ENCODE data around the gene CCDC177. TPM values are rescaled to one million over a fixed set of nuclear protein-coding genes. Genes with fewer than 3 reads are reported as not detected.

The CCDC177 gene
- total RNA-seq, 2 experiments from 2014 or later: not detected

- POLR2A ChIA-PET: no interaction called here
- Mint-ChIP-seq H3K4me3 (no peak overlapping the region), H3K27ac (no peak overlapping the region), H3K9me3 (no peaks in the 10 kb centered on the region), H3K27me3 (peaks cover 77% of the 10 kb centered on the region), H3K36me3 (no peaks in the 10 kb centered on the region), H3K4me1 (peaks cover 8% of the 10 kb centered on the region)
- no peak for DNase-seq
- no peak for ATAC-seq (ENCODE audit: low read depth)
These were observed 3.1 kb downstream of the CCDC177 start for GRCh38 chr14:69571449-69572029.

DNA sequence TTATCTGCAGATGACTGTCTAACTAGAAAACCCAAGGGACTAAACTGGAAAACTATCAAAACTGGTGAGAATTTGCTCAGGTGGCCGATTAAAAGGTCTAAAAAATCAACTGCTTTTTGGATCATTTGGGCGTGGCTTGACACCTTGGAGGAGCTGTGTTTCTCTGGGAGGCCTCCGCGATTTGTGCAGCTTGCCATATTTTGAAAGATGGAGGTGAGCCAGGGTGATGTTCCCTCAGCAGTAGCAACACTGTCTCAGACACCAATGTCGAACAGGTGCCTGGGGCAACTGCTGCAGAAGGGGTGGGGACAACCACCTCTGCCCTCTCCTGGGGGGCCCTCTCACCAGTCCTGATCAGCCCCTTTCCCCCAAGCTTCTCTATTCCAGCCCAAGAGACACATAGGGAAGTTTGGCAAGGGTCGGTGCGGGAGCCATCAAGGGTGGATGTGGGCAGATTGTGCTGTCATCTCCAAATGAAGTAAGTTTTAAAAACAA, 3.8 kb downstream of the CCDC177 start:
- Mint-ChIP-seq H3K36me3 (no peaks in the 10 kb centered on the region), H3K27ac (no peak overlapping the region), H3K27me3 (peaks cover 73% of the 10 kb centered on the region), H3K4me1 (peaks cover 8% of the 10 kb centered on the region), H3K4me3 (no peak overlapping the region), H3K9me3 (no peaks in the 10 kb centered on the region)
- ATAC-seq (ENCODE audit: low read depth): no peak
- POLR2A ChIA-PET: no interaction called here
- no peak for DNase-seq

GRCh38 chr14:69569859-69570258, 4.8 kb downstream of the CCDC177 start:
- ATAC-seq (ENCODE audit: low read depth) (no peak), DNase-seq (no peak)
- Mint-ChIP-seq H3K4me3 (no peak overlapping the region), H3K36me3 (no peaks in the 10 kb centered on the region), H3K27ac (no peak overlapping the region), H3K4me1 (peaks cover 8% of the 10 kb centered on the region), H3K9me3 (no peaks in the 10 kb centered on the region), H3K27me3 (peaks cover 64% of the 10 kb centered on the region)
- POLR2A ChIA-PET: no interaction called here

- Mint-ChIP-seq H3K27ac (no peak overlapping the region), H3K4me3 (no peak overlapping the region), H3K36me3 (no peaks in the 10 kb centered on the region), H3K9me3 (no peaks in the 10 kb centered on the region), H3K27me3 (peaks cover 69% of the 10 kb centered on the region), H3K4me1 (no peaks in the 10 kb centered on the region)
- DNase-seq (no peak), ATAC-seq (ENCODE audit: low read depth) (no peak)
- POLR2A ChIA-PET: no interaction called here
These were observed 7.1 kb downstream of the CCDC177 start for GRCh38 chr14:69567563-69567962.

GRCh38 chr14:69561893-69562292, 12.8 kb downstream of the CCDC177 start:
- H3K4me1 Mint-ChIP-seq: no peaks in the 10 kb centered on the region
- POLR2A ChIA-PET: no interaction called here
- no peak overlapping the region for H3K4me3 Mint-ChIP-seq
- no peaks in the 10 kb centered on the region for H3K36me3 Mint-ChIP-seq
- peaks cover 59% of the 10 kb centered on the region for H3K27me3 Mint-ChIP-seq
- H3K9me3 Mint-ChIP-seq: no peaks in the 10 kb centered on the region
- DNase-seq: no peak
- no peak overlapping the region for H3K27ac Mint-ChIP-seq
- no peak for ATAC-seq (ENCODE audit: low read depth)

GRCh38 chr14:69560826-69561225, 13.8 kb downstream of the CCDC177 start:
- DNase-seq (no peak), ATAC-seq (ENCODE audit: low read depth) (no peak)
- no peak overlapping the region for H3K4me3 Mint-ChIP-seq
- H3K36me3 Mint-ChIP-seq: no peaks in the 10 kb centered on the region
- H3K4me1 Mint-ChIP-seq: no peaks in the 10 kb centered on the region
- H3K27me3 Mint-ChIP-seq: peaks cover 56% of the 10 kb centered on the region
- H3K27ac Mint-ChIP-seq: no peak overlapping the region
- POLR2A ChIA-PET: no interaction called here
- no peaks in the 10 kb centered on the region for H3K9me3 Mint-ChIP-seq

GRCh38 chr14:69559581-69560011, 15.1 kb downstream of the CCDC177 start:
- Mint-ChIP-seq H3K4me3 (no peak overlapping the region), H3K27ac (no peak overlapping the region), H3K36me3 (no peaks in the 10 kb centered on the region), H3K9me3 (no peaks in the 10 kb centered on the region), H3K4me1 (no peaks in the 10 kb centered on the region), H3K27me3 (peaks cover 60% of the 10 kb centered on the region)
- ATAC-seq (ENCODE audit: low read depth) (no peak), DNase-seq (no peak)
- POLR2A ChIA-PET: no interaction called here

DNA sequence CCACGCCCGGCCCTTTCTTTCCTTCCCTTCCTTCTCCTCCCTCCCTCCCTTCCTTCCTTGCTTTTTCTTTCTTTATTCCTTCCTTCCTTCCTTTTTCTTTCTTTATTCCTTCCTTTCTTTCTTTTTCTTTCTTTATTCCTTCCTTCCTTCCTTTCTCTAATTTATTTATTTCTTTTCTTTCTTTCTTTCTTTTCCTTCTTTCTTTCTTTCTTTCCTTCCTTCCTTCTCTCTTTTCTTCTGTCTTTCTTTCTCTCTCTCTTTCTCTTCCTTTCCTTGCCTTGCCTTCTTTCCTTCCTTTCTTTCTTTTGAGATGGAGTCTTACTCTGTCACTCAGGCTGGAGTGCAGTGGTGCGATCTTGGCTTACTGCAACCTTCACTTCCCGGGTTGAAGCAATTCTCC, 15.9 kb downstream of the CCDC177 start:
- H3K9me3 Mint-ChIP-seq: no peaks in the 10 kb centered on the region
- no peaks in the 10 kb centered on the region for H3K4me1 Mint-ChIP-seq
- H3K27ac Mint-ChIP-seq: no peak overlapping the region
- POLR2A ChIA-PET: no interaction called here
- ATAC-seq (ENCODE audit: low read depth) (no peak), DNase-seq (no peak)
- no peak overlapping the region for H3K4me3 Mint-ChIP-seq
- H3K36me3 Mint-ChIP-seq: no peaks in the 10 kb centered on the region
- H3K27me3 Mint-ChIP-seq: peaks cover 59% of the 10 kb centered on the region

GRCh38 chr14:69554500-69554899, 20.2 kb downstream of the CCDC177 start:
- H3K36me3 Mint-ChIP-seq: no peaks in the 10 kb centered on the region
- H3K9me3 Mint-ChIP-seq: no peaks in the 10 kb centered on the region
- H3K4me1 Mint-ChIP-seq: no peaks in the 10 kb centered on the region
- DNase-seq: no peak
- H3K27ac Mint-ChIP-seq: no peak overlapping the region
- H3K4me3 Mint-ChIP-seq: no peak overlapping the region
- POLR2A ChIA-PET: interaction anchor here (1.0 kb wide), 1 partner anchor 11 kb away, joined by 3 read pairs; no protein-coding TSS in a partner anchor
- H3K27me3 Mint-ChIP-seq: peaks cover 47% of the 10 kb centered on the region
- no peak for ATAC-seq (ENCODE audit: low read depth)

DNA sequence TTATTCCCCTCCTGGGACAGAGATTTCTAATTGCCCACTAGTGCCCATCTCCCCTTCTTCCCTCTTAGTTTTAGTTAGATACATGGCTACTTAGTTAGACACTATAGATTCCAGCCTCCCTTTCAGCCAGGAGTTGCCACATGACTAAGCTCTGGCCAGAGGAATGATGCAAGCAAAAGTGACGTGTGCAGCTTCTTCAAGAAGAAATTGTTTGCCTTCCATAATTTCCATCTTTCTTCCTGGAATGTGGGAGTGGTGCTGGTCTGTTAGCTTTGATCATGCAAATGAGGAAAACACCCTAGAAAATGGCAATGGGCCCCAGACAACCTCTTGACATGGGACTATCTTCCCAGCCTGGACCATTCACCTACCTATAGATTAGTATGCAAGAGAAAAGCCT, 21.4 kb downstream of the CCDC177 start:
- Mint-ChIP-seq H3K9me3 (no peaks in the 10 kb centered on the region), H3K4me3 (no peak overlapping the region), H3K36me3 (no peaks in the 10 kb centered on the region), H3K27me3 (peaks cover 43% of the 10 kb centered on the region), H3K27ac (no peak overlapping the region), H3K4me1 (no peaks in the 10 kb centered on the region)
- ATAC-seq (ENCODE audit: low read depth) (no peak), DNase-seq (no peak)
- POLR2A ChIA-PET: no interaction called here

DNA sequence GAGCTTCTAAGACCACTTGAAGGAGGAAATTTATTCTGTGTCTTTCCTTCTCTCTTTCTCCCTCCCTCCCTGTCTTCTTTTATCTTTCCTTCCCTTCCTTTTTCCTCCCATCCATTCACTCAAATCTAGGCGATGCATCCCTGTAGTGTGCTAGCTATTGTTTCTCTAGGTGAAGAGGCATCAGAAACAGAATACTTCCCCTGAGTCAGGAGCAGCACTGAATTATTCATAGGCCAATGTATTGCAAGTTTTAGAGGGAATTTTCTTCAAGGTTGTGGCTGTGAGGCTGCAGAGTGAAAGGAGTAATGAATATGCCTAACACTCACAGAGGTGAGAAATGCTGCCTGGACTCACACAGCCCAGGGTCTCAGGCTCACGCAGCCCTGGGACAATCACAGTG, 23.2 kb downstream of the CCDC177 start:
- POLR2A ChIA-PET: no interaction called here
- peaks cover 2% of the 10 kb centered on the region for H3K4me1 Mint-ChIP-seq
- no peaks in the 10 kb centered on the region for H3K9me3 Mint-ChIP-seq
- ATAC-seq (ENCODE audit: low read depth) (no peak), DNase-seq (no peak)
- no peak overlapping the region for H3K4me3 Mint-ChIP-seq
- H3K27me3 Mint-ChIP-seq: peaks cover 47% of the 10 kb centered on the region
- no peak overlapping the region for H3K27ac Mint-ChIP-seq
- H3K36me3 Mint-ChIP-seq: no peaks in the 10 kb centered on the region

DNA sequence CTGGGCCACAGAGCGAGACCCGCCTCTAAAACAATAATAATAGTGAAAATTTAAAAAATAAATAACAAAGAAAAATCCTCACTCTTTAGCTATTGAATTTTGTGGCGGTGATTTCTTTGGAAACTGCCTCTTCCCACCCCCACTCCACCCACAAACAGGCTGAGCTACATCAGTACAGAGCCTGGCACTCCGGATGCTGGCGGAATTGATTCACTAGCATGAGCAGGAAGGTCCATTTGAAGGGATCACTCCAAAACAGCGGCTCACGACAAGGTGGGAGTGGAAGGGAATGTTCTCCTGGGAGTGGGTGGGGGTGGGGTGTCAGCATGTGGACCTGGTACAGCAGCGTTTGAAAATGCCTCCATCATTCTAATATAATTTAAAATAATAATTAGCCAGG, 26.1 kb downstream of the CCDC177 start:
- Mint-ChIP-seq H3K36me3 (no peaks in the 10 kb centered on the region), H3K27me3 (peaks cover 46% of the 10 kb centered on the region), H3K9me3 (no peaks in the 10 kb centered on the region), H3K27ac (no peak overlapping the region), H3K4me1 (peaks cover 13% of the 10 kb centered on the region), H3K4me3 (no peak overlapping the region)
- DNase-seq (no peak), ATAC-seq (ENCODE audit: low read depth) (no peak)
- POLR2A ChIA-PET: no interaction called here

DNA sequence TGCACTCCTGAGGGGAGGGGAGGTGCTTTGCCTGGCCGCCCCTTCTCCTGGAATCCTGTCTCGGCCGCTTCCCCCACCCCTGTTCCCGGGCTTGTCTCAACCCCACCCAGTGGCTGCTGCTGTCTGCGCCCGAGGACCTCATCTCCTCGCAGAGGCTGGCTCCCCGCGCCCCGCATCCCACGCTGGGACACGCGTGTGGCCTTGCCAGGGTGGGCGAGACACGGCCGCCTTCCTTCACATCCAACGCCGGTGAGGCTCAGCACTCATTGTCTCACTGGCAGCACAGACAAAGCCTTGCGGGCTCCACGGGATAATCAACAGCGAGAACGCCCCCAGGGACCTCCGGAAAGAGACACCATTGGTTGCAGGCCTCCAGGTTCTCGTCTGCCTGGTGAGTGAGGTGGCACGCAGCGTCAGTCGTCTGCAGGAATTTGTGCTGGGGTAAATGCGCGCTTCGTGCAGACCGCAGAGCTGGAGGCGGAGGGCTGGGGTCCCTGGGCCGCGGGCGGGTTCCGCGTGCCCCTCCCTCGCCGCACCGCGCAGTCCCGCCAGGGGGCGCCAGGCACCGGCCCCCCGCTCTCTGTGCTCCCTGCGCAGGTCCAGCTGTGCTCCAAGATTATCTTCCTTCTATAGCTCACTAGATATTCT, 26.8 kb downstream of the CCDC177 start:
- Mint-ChIP-seq H3K27ac (no peak overlapping the region), H3K27me3 (peaks cover 38% of the 10 kb centered on the region), H3K9me3 (no peaks in the 10 kb centered on the region), H3K4me1 (peaks cover 19% of the 10 kb centered on the region), H3K4me3 (no peak overlapping the region), H3K36me3 (no peaks in the 10 kb centered on the region)
- peak; percentile 24 for ATAC-seq (ENCODE audit: low read depth)
- POLR2A ChIA-PET: no interaction called here
- peak; percentile 66 for DNase-seq

DNA sequence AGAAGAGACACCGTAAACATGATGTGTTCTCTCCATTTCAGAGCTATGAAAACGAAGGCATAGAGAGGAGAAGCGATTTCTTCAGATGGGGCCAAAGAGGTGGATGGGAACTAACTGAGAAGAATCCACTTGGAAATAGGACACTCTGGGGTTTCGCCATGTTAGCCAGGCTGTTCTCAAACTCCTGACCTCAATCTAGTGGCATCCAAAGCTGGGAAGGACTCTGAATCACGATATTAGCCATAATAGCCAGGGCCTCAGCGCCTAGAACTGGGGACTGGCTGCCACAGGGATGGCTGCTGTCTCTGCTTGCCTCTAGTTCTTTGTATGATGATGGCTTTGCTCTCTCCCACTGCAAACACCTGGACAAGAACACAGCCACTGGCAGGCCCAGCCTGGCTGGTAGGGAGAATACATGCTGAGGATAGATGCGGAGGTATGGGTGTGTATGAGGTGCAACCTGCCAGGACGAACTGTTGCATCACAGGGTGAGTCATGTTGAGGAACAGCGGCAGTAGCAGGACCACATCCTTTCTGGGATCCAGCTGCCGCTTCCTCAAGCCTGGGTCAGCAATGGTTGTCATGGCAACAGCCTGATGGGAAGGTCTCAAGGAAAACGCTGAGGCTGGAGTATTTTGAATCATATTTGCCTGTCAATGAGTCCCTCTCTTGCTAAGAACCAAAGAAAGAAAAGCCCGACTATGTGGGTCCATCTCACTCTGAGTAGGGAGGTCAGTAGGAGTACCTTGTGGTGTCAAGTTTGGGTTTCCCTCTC, 31.1 kb downstream of the CCDC177 start:
- Mint-ChIP-seq H3K27me3 (peaks cover 26% of the 10 kb centered on the region), H3K9me3 (no peaks in the 10 kb centered on the region), H3K4me1 (peaks cover 19% of the 10 kb centered on the region), H3K27ac (peak overlapping the region; percentile 47), H3K36me3 (no peaks in the 10 kb centered on the region), H3K4me3 (peak overlapping the region; percentile 16)
- DNase-seq: peak; percentile 51
- peak; percentile 93 for ATAC-seq (ENCODE audit: low read depth)
- POLR2A ChIA-PET: interaction anchor here (0.8 kb wide), 1 partner anchor 12 kb away, joined by 3 read pairs; no protein-coding TSS in a partner anchor
